Measurements from ENCODE around the gene GLUD1.
"Not testable (repeated sequence)": the region's sequence is repeated elsewhere in the genome, so short reads cannot be mapped to it uniquely, and the experiment has no call there.

DNA sequence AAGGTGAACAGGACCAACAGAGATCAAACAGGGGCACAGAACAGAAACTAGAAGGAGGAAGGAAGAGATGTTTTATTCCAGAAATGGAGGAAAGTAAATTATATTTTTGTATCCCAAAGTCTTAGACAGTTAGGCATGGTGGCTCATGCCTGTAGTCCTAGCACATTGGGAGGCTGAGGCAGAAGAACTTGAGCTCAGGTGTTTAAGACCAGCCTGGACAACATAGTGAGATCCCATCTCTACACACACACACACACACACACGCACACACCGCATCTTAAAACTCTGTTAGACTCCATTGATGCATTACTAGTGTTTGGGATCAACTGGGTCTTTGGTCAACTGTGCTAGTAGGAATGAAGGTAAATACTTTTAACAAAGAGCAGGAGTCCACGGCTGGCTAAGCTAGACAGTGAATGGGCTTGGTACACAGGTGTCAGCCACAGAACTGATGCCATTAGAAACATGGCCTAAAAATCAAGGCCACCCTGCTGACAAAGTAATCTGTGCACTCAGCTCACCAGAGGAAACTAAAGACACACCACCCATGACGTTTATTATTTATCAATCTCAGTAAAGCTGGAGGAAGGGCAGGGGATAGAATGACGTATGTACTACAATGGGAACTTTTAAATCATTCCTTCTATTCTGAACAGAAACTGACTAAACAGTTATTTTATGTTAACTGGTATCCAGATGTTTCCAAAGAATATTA, 10.9 kb downstream of the GLUD1 start:
- not testable (repeated sequence) for TF ChIP-seq POLR2A (IDR thresholded peaks at IDR 0.05)
- TF ChIP-seq, protein P1, sequence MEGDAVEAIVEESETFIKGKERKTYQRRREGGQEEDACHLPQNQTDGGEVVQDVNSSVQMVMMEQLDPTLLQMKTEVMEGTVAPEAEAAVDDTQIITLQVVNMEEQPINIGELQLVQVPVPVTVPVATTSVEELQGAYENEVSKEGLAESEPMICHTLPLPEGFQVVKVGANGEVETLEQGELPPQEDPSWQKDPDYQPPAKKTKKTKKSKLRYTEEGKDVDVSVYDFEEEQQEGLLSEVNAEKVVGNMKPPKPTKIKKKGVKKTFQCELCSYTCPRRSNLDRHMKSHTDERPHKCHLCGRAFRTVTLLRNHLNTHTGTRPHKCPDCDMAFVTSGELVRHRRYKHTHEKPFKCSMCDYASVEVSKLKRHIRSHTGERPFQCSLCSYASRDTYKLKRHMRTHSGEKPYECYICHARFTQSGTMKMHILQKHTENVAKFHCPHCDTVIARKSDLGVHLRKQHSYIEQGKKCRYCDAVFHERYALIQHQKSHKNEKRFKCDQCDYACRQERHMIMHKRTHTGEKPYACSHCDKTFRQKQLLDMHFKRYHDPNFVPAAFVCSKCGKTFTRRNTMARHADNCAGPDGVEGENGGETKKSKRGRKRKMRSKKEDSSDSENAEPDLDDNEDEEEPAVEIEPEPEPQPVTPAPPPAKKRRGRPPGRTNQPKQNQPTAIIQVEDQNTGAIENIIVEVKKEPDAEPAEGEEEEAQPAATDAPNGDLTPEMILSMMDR (IDR thresholded peaks at IDR 0.05), result not testable (repeated sequence)

Data from testis (tissue), 2 donors.